HEK293 (cell line): ENCODE measurements around the gene RPS6KA1.

Experiments
- CTCF ChIP-seq: fragments of 450-650 bp; formaldehyde crosslinking; IDR thresholded peaks from 2 replicates; pipeline ENCODE4 v1.5.1; 2016; ENCODE audit warnings: missing biosample characterization, missing genetic modification characterization
- SP7 ChIP-seq: fragments of 450-650 bp; formaldehyde crosslinking; IDR thresholded peaks from 2 replicates; pipeline ENCODE4 v1.5.1; 2016; ENCODE audit warnings: missing biosample characterization, missing genetic modification characterization
- TCF7L2 ChIP-seq: IDR thresholded peaks from 2 replicates; pipeline ENCODE4 v1.6.1; 2011; ENCODE audit warnings: low read depth, mild to moderate bottlenecking, inconsistent platforms, low read length, moderate library complexity, borderline replicate concordance
- ZBTB48 ChIP-seq: fragments of 450-650 bp; formaldehyde crosslinking; IDR thresholded peaks from 2 replicates; pipeline ENCODE4 v1.5.1; 2016; ENCODE audit warnings: missing biosample characterization, missing genetic modification characterization
- TF ChIP-seq, protein P1 (sequence below): fragments of 450-650 bp; IDR thresholded peaks from 2 replicates; pipeline ENCODE4 v1.5.1; 2018; ENCODE audit warnings: missing biosample characterization, mild to moderate bottlenecking, missing genetic modification characterization
- TF ChIP-seq, protein P2 (sequence below): fragments of 450-650 bp; formaldehyde crosslinking; conservative IDR thresholded peaks from 2 replicates; pipeline ENCODE4 v1.5.1; 2016; ENCODE audit warnings: low read depth, missing biosample characterization, missing genetic modification characterization
- TF ChIP-seq, protein P3 (sequence below): fragments of 450-650 bp; formaldehyde crosslinking; IDR thresholded peaks from 2 replicates; pipeline ENCODE4 v1.5.1; 2016; ENCODE audit warnings: missing biosample characterization, missing genetic modification characterization

DNA sequence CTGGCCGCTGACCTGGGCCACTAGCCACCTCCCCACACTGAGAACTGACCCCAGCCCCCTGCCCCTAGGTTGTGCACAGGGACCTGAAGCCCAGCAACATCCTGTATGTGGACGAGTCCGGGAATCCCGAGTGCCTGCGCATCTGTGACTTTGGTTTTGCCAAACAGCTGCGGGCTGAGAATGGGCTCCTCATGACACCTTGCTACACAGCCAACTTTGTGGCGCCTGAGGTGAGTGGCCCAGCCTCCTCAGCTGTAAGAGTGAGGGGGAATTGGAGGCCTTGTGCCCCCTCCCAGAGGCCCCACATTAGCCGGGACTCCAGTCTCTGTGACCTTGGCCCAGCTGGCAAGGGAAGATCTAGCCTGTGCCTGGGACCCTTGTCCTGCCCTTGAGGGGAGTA, 41.8 kb downstream of the RPS6KA1 start:
- TF ChIP-seq, protein P1, sequence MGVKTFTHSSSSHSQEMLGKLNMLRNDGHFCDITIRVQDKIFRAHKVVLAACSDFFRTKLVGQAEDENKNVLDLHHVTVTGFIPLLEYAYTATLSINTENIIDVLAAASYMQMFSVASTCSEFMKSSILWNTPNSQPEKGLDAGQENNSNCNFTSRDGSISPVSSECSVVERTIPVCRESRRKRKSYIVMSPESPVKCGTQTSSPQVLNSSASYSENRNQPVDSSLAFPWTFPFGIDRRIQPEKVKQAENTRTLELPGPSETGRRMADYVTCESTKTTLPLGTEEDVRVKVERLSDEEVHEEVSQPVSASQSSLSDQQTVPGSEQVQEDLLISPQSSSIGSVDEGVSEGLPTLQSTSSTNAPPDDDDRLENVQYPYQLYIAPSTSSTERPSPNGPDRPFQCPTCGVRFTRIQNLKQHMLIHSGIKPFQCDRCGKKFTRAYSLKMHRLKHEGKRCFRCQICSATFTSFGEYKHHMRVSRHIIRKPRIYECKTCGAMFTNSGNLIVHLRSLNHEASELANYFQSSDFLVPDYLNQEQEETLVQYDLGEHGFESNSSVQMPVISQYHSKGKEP (tag by site-specific recombination) = no peak
- TF ChIP-seq, protein P2, sequence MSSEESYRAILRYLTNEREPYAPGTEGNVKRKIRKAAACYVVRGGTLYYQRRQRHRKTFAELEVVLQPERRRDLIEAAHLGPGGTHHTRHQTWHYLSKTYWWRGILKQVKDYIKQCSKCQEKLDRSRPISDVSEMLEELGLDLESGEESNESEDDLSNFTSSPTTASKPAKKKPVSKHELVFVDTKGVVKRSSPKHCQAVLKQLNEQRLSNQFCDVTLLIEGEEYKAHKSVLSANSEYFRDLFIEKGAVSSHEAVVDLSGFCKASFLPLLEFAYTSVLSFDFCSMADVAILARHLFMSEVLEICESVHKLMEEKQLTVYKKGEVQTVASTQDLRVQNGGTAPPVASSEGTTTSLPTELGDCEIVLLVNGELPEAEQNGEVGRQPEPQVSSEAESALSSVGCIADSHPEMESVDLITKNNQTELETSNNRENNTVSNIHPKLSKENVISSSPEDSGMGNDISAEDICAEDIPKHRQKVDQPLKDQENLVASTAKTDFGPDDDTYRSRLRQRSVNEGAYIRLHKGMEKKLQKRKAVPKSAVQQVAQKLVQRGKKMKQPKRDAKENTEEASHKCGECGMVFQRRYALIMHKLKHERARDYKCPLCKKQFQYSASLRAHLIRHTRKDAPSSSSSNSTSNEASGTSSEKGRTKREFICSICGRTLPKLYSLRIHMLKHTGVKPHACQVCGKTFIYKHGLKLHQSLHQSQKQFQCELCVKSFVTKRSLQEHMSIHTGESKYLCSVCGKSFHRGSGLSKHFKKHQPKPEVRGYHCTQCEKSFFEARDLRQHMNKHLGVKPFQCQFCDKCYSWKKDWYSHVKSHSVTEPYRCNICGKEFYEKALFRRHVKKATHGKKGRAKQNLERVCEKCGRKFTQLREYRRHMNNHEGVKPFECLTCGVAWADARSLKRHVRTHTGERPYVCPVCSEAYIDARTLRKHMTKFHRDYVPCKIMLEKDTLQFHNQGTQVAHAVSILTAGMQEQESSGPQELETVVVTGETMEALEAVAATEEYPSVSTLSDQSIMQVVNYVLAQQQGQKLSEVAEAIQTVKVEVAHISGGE (tag by site-specific recombination) = no peak
- no peak for TF ChIP-seq SP7
- no peak for TF ChIP-seq CTCF
- TF ChIP-seq, protein P3, sequence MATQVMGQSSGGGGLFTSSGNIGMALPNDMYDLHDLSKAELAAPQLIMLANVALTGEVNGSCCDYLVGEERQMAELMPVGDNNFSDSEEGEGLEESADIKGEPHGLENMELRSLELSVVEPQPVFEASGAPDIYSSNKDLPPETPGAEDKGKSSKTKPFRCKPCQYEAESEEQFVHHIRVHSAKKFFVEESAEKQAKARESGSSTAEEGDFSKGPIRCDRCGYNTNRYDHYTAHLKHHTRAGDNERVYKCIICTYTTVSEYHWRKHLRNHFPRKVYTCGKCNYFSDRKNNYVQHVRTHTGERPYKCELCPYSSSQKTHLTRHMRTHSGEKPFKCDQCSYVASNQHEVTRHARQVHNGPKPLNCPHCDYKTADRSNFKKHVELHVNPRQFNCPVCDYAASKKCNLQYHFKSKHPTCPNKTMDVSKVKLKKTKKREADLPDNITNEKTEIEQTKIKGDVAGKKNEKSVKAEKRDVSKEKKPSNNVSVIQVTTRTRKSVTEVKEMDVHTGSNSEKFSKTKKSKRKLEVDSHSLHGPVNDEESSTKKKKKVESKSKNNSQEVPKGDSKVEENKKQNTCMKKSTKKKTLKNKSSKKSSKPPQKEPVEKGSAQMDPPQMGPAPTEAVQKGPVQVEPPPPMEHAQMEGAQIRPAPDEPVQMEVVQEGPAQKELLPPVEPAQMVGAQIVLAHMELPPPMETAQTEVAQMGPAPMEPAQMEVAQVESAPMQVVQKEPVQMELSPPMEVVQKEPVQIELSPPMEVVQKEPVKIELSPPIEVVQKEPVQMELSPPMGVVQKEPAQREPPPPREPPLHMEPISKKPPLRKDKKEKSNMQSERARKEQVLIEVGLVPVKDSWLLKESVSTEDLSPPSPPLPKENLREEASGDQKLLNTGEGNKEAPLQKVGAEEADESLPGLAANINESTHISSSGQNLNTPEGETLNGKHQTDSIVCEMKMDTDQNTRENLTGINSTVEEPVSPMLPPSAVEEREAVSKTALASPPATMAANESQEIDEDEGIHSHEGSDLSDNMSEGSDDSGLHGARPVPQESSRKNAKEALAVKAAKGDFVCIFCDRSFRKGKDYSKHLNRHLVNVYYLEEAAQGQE (tag by site-specific recombination) = no peak
- no peak for TF ChIP-seq ZBTB48 (tag by site-specific recombination)
- TF ChIP-seq TCF7L2 = no peak
